Liver (tissue), 9 donors: ENCODE measurements around the gene TJP3. TPM values are rescaled to one million over a fixed set of nuclear protein-coding genes. Genes with fewer than 3 reads are reported as not detected.

ENCODE experiments used
- DNase-seq: peaks from one replicate; pipeline ENCODE4 v3.0.0-alpha.2; 2017; ENCODE audit warnings: low spot score
- H3K27ac ChIP-seq, 2 donors: one replicate each; pipeline ENCODE4 v1.7.0; 2013; ENCODE audit warnings: inconsistent platforms in 2 of 2, low read length in 2 of 2, control low read depth in 1 of 2, low read depth in 1 of 2, mild to moderate bottlenecking in 1 of 2
- H3K27me3 ChIP-seq, 4 donors: one replicate each; pipeline versions ENCODE4 v1.6.1 to v1.7.0; 2013; ENCODE audit warnings: low read length in 3 of 4, inconsistent platforms in 1 of 4, mild to moderate bottlenecking in 1 of 4, moderate library complexity in 1 of 4; ENCODE audit not compliant: control insufficient read depth in 4 of 4, insufficient read depth in 4 of 4
- H3K36me3 ChIP-seq, 4 donors: one replicate each; pipeline versions ENCODE4 v1.6.1 to v1.7.0; 2013; ENCODE audit warnings: low read length in 3 of 4, mild to moderate bottlenecking in 3 of 4, low read depth in 1 of 4, moderate library complexity in 1 of 4; ENCODE audit not compliant: control insufficient read depth in 4 of 4, insufficient read depth in 3 of 4
- H3K4me1 ChIP-seq, 4 donors: one replicate each; pipeline versions ENCODE4 v1.6.1 to v1.7.0; 2013; ENCODE audit warnings: low read length in 3 of 4, mild to moderate bottlenecking in 3 of 4, moderate library complexity in 1 of 4; ENCODE audit not compliant: control insufficient read depth in 4 of 4, insufficient read depth in 4 of 4
- H3K4me3 ChIP-seq, 3 donors: one replicate each; pipeline versions ENCODE4 v1.6.1 to v1.7.0; 2013; ENCODE audit warnings: low read length in 3 of 3, control low read depth in 1 of 3, low read depth in 1 of 3, mild to moderate bottlenecking in 1 of 3
- H3K9ac ChIP-seq, 2 donors: one replicate each; pipeline ENCODE4 v1.7.0; 2013; ENCODE audit warnings: low read length in 2 of 2, mild to moderate bottlenecking in 2 of 2, moderate library complexity in 2 of 2, control low read depth in 1 of 2, low read depth in 1 of 2
- H3K9me3 ChIP-seq, 4 donors: one replicate each; pipeline versions ENCODE4 v1.6.1 to v1.7.0; 2013; ENCODE audit warnings: low read length in 3 of 4; ENCODE audit not compliant: control insufficient read depth in 4 of 4
- CTCF ChIP-seq: fragments of 150-350 bp; IDR thresholded peaks from 2 replicates; pipeline ENCODE4 v1.5.1; 2017; ENCODE audit warnings: improper control_type of control experiment, low read depth, low read length; ENCODE audit not compliant: missing input control
- EGR1 ChIP-seq, 2 donors: IDR thresholded peaks; 2 replicates each; pipeline ENCODE4 v1.6.1; 2016 to 2018; ENCODE audit warnings: antibody characterized with exemption in 2 of 2, low read depth in 2 of 2
- GABPA ChIP-seq, 2 donors: IDR thresholded peaks in 1 of 2; conservative IDR thresholded peaks in 1 of 2; 2 replicates each; pipeline ENCODE4 v1.6.1; 2016; ENCODE audit warnings: antibody characterized with exemption in 2 of 2, mild to moderate bottlenecking in 1 of 2, moderate library complexity in 1 of 2
- HNF4G ChIP-seq: IDR thresholded peaks from 2 replicates; pipeline ENCODE4 v1.6.1; 2016; ENCODE audit warnings: antibody characterized with exemption
- JUND ChIP-seq, 2 donors: IDR thresholded peaks; 2 replicates each; pipeline ENCODE4 v1.6.1; 2016; ENCODE audit warnings: antibody characterized with exemption in 2 of 2
- MAX ChIP-seq: IDR thresholded peaks from 2 replicates; pipeline ENCODE4 v1.6.1; 2016; ENCODE audit warnings: antibody characterized with exemption
- NR2F2 ChIP-seq: IDR thresholded peaks from 2 replicates; pipeline ENCODE4 v1.6.1; 2016; ENCODE audit warnings: antibody characterized with exemption
- RXRA ChIP-seq, 2 donors: IDR thresholded peaks; 2 replicates each; pipeline ENCODE4 v1.6.1; 2017 to 2018; ENCODE audit warnings: antibody characterized with exemption in 2 of 2, mild to moderate bottlenecking in 1 of 2
- SP1 ChIP-seq: IDR thresholded peaks from 2 replicates; pipeline ENCODE4 v1.6.1; 2018; ENCODE audit warnings: antibody characterized with exemption, mild to moderate bottlenecking
- TAF1 ChIP-seq: conservative IDR thresholded peaks from 2 replicates; pipeline ENCODE4 v1.6.1; 2016; ENCODE audit warnings: antibody characterized with exemption, mild to moderate bottlenecking
- YY1 ChIP-seq: IDR thresholded peaks from 2 replicates; pipeline ENCODE4 v1.6.1; 2016; ENCODE audit warnings: antibody characterized with exemption, mild to moderate bottlenecking
- ZBTB33 ChIP-seq: IDR thresholded peaks from 2 replicates; pipeline ENCODE4 v1.6.1; 2016; ENCODE audit warnings: antibody characterized with exemption
- WGBS: extraction: QIAGEN DNeasy Blood & Tissue Kit; methylation state at CpG from one replicate; pipeline ENCODE4 v1.1.7; 2013; 5-methylcytosine and 5-hydroxymethylcytosine counted together
- polyA plus RNA-seq, 2 donors: library from polyadenylated mRNA; stranded (reverse) in 1 of 2; unstranded in 1 of 2; fragments of 200-250 nt in 1 of 2; fragments of >200 nt in 1 of 2; fragmentation: Nextera tagmentation in 1 of 2; extraction: Ambion mirVana in 1 of 2; gene quantifications; one replicate each; pipeline versions ENCODE4 v1.2.1 to v1.2.3, GENCODE V29; 2013 to 2015
- total RNA-seq, 2 donors: library from RNA; depleted of rRNA; stranded (reverse); fragments of >200 nt; gene quantifications; one replicate each; pipeline ENCODE4 v1.2.3, GENCODE V29; 2014
- TF ChIP-seq, protein P1 (sequence below): IDR thresholded peaks from 2 replicates; pipeline ENCODE4 v1.6.1; 2016; ENCODE audit warnings: antibody characterized with exemption, mild to moderate bottlenecking
- donor health status: healthy.
- donor health status: healthy.
- donor health status: healthy.
- donor health status: healthy.
- donor health status: healthy.

Gene TJP3
- total and polyA plus RNA-seq, 4 donors: 6.0 to 9.8 (median 6.7) TPM

- Histone ChIP-seq H3K9me3 (peaks cover 10 to 15% (median 14%) of the 10 kb centered on the region in 4 donors), H3K27me3 (no peaks in the 10 kb centered on the region), H3K9ac (no peak overlapping the region), H3K4me3 (no peak overlapping the region), H3K4me1 (no peaks in the 10 kb centered on the region), H3K27ac (no peak overlapping the region), H3K36me3 (no peaks in the 10 kb centered on the region)
- 88% methylated on average over 37 of the region's 37 CpGs for WGBS
- TF ChIP-seq RXRA (IDR thresholded peaks at IDR 0.05) (no peak), YY1 (no peak), GABPA (IDR thresholded peaks at IDR 0.05 in 1 of 2, conservative IDR thresholded peaks at IDR 0.05 in 1 of 2) (no peak), ZBTB33 (no peak), NR2F2 (no peak), TAF1 (no peak), SP1 (no peak), JUND (IDR thresholded peaks at IDR 0.05) (no peak), EGR1 (IDR thresholded peaks at IDR 0.05; ENCODE audit: low read depth in 2 of 2) (no peak), HNF4G (no peak)
- TF ChIP-seq, protein P1, sequence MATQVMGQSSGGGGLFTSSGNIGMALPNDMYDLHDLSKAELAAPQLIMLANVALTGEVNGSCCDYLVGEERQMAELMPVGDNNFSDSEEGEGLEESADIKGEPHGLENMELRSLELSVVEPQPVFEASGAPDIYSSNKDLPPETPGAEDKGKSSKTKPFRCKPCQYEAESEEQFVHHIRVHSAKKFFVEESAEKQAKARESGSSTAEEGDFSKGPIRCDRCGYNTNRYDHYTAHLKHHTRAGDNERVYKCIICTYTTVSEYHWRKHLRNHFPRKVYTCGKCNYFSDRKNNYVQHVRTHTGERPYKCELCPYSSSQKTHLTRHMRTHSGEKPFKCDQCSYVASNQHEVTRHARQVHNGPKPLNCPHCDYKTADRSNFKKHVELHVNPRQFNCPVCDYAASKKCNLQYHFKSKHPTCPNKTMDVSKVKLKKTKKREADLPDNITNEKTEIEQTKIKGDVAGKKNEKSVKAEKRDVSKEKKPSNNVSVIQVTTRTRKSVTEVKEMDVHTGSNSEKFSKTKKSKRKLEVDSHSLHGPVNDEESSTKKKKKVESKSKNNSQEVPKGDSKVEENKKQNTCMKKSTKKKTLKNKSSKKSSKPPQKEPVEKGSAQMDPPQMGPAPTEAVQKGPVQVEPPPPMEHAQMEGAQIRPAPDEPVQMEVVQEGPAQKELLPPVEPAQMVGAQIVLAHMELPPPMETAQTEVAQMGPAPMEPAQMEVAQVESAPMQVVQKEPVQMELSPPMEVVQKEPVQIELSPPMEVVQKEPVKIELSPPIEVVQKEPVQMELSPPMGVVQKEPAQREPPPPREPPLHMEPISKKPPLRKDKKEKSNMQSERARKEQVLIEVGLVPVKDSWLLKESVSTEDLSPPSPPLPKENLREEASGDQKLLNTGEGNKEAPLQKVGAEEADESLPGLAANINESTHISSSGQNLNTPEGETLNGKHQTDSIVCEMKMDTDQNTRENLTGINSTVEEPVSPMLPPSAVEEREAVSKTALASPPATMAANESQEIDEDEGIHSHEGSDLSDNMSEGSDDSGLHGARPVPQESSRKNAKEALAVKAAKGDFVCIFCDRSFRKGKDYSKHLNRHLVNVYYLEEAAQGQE: no peak
- DNase-seq: no peak
These were observed 70.1 kb downstream of the TJP3 start for GRCh38 chr19:3778104-3778867.

DNA sequence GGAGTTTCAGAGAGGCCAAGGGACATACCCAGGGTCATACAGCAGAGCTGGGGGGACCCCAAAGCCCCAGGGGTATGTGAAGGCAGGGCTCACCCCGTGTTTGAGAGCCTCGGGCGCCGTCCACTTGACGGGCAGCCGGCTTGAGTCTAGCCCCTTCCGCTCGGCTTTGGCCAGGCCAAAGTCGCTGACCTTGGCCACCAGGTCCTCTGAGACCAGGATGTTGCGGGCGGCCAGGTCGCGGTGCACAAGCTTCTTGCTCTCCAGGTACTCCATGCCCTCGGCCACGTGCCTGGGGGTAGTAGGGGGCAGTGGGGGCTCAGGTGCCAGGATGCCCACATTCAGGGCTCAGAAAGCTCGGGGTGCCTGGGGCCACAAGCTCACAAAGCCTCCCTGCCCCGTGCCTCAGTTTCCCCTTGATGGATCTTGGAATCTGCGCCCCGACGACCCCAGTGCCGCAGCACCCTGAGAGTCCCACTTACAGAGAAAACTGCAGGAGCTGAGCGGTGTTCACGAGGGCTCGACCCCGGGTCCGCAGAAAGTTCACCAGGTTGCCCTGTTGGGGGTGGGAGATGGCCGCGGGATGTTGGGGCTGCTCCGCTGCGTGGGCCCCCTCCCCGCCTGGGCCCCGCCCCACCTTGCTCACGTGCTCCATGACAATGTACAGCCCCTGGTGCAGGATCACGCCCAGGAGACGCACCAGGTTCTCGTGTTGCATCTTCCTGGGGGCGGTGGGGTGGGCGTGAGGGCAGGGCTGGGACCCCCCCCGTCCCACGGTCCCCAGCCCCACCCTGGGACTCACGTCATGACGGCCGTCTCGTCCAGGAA, 70.9 kb downstream of the TJP3 start:
- Histone ChIP-seq H3K9me3 (peaks cover 10 to 15% (median 14%) of the 10 kb centered on the region in 4 donors), H3K27me3 (peaks cover 0 to 3% (median under 1%) of the 10 kb centered on the region in 4 donors), H3K36me3 (no peaks in the 10 kb centered on the region), H3K4me1 (no peaks in the 10 kb centered on the region), H3K4me3 (no peak overlapping the region), H3K27ac (no peak overlapping the region), H3K9ac (no peak overlapping the region)
- TF ChIP-seq JUND (IDR thresholded peaks at IDR 0.05) (no peak), CTCF (no peak), RXRA (IDR thresholded peaks at IDR 0.05) (no peak), MAX (no peak)
- TF ChIP-seq, protein P1: no peak
- WGBS: 76% methylated on average over 44 of the region's 44 CpGs
- no peak for DNase-seq
